Memory B cell (primary cell): ENCODE results near the gene ADAMTS15.

ENCODE experiments used
- ATAC-seq: fragments of 150-1000 bp; cut with Tn5 transposase; 2 replicates; pipeline ENCODE4 v1.10.0; 2021; ENCODE audit warnings: low read depth, mild to moderate bottlenecking, moderate library complexity
- DNase-seq, 2 donors: peaks; one replicate each; pipeline ENCODE4 v3.0.0; 2022; ENCODE audit warnings: low spot score in 2 of 2
- H3K27ac Mint-ChIP-seq: one replicate; pipeline ENCODE4 v1.8.0; 2022; ENCODE audit warnings: mild to moderate bottlenecking, moderate library complexity, mixed read lengths
- H3K27me3 Mint-ChIP-seq: one replicate; pipeline ENCODE4 v1.8.0; 2022; ENCODE audit warnings: mixed read lengths
- H3K36me3 Mint-ChIP-seq: one replicate; pipeline ENCODE4 v1.8.0; 2022; ENCODE audit warnings: mild to moderate bottlenecking, mixed read lengths
- H3K4me1 Mint-ChIP-seq: one replicate; pipeline ENCODE4 v1.8.0; 2022; ENCODE audit warnings: mixed read lengths
- H3K4me3 Mint-ChIP-seq: one replicate; pipeline ENCODE4 v1.8.0; 2022; ENCODE audit warnings: mild to moderate bottlenecking, moderate library complexity, mixed read lengths
- H3K9me3 Mint-ChIP-seq: one replicate; pipeline ENCODE4 v1.8.0; 2022; ENCODE audit warnings: mixed read lengths

Gene ADAMTS15

GRCh38 chr11:130478881-130479280 is 30.4 kb downstream of the ADAMTS15 start:
- Mint-ChIP-seq H3K4me3 (no peak overlapping the region), H3K36me3 (no peaks in the 10 kb centered on the region), H3K9me3 (no peaks in the 10 kb centered on the region), H3K4me1 (no peaks in the 10 kb centered on the region), H3K27ac (no peak overlapping the region), H3K27me3 (peaks cover 5% of the 10 kb centered on the region)
- ATAC-seq (no peak), DNase-seq (no peak)

GRCh38 chr11:130480186-130480585 is 31.7 kb downstream of the ADAMTS15 start:
- H3K27ac Mint-ChIP-seq, result no peak overlapping the region
- DNase-seq (no peak), ATAC-seq (no peak)
- no peak overlapping the region for H3K4me3 Mint-ChIP-seq
- H3K9me3 Mint-ChIP-seq, result peaks cover 1% of the 10 kb centered on the region
- H3K4me1 Mint-ChIP-seq, result no peaks in the 10 kb centered on the region
- no peaks in the 10 kb centered on the region for H3K36me3 Mint-ChIP-seq
- peaks cover 5% of the 10 kb centered on the region for H3K27me3 Mint-ChIP-seq

- Mint-ChIP-seq H3K9me3 (peaks cover 1% of the 10 kb centered on the region), H3K4me1 (no peaks in the 10 kb centered on the region), H3K27me3 (peaks cover 5% of the 10 kb centered on the region), H3K4me3 (no peak overlapping the region), H3K36me3 (no peaks in the 10 kb centered on the region), H3K27ac (no peak overlapping the region)
- no peak for DNase-seq
- no peak for ATAC-seq
Measured at GRCh38 chr11:130480711-130481140, 32.3 kb downstream of the ADAMTS15 start.

- Mint-ChIP-seq H3K36me3 (no peaks in the 10 kb centered on the region), H3K9me3 (peaks cover 1% of the 10 kb centered on the region), H3K27ac (no peak overlapping the region), H3K27me3 (peaks cover 3% of the 10 kb centered on the region), H3K4me1 (no peaks in the 10 kb centered on the region), H3K4me3 (no peak overlapping the region)
- DNase-seq, result no peak
- ATAC-seq, result no peak
Measured at GRCh38 chr11:130483124-130483523, 34.7 kb downstream of the ADAMTS15 start.

GRCh38 chr11:130485983-130486382 is 37.5 kb downstream of the ADAMTS15 start:
- Mint-ChIP-seq H3K27ac (no peak overlapping the region), H3K9me3 (peaks cover 1% of the 10 kb centered on the region), H3K27me3 (peaks cover 3% of the 10 kb centered on the region), H3K4me3 (no peak overlapping the region), H3K36me3 (no peaks in the 10 kb centered on the region), H3K4me1 (no peaks in the 10 kb centered on the region)
- no peak for DNase-seq
- no peak for ATAC-seq

- Mint-ChIP-seq H3K9me3 (peaks cover 1% of the 10 kb centered on the region), H3K4me1 (no peaks in the 10 kb centered on the region), H3K36me3 (no peaks in the 10 kb centered on the region), H3K27ac (no peak overlapping the region), H3K4me3 (no peak overlapping the region), H3K27me3 (peaks cover 3% of the 10 kb centered on the region)
- DNase-seq (no peak), ATAC-seq (no peak)
Measured at GRCh38 chr11:130486391-130486836, 38.0 kb downstream of the ADAMTS15 start.

- no peak for ATAC-seq
- Mint-ChIP-seq H3K27me3 (peaks cover 3% of the 10 kb centered on the region), H3K36me3 (no peaks in the 10 kb centered on the region), H3K4me1 (no peaks in the 10 kb centered on the region), H3K27ac (no peak overlapping the region), H3K9me3 (peaks cover 1% of the 10 kb centered on the region), H3K4me3 (no peak overlapping the region)
- no peak for DNase-seq
Measured at GRCh38 chr11:130486987-130487923, 38.8 kb downstream of the ADAMTS15 start.

- no peaks in the 10 kb centered on the region for H3K36me3 Mint-ChIP-seq
- no peak overlapping the region for H3K4me3 Mint-ChIP-seq
- ATAC-seq (no peak), DNase-seq (no peak)
- H3K27me3 Mint-ChIP-seq, result peaks cover under 1% of the 10 kb centered on the region
- H3K9me3 Mint-ChIP-seq, result peaks cover 1% of the 10 kb centered on the region
- no peak overlapping the region for H3K27ac Mint-ChIP-seq
- no peaks in the 10 kb centered on the region for H3K4me1 Mint-ChIP-seq
Measured at GRCh38 chr11:130487924-130488815, 39.7 kb downstream of the ADAMTS15 start.

GRCh38 chr11:130488848-130489584 is 40.6 kb downstream of the ADAMTS15 start:
- Mint-ChIP-seq H3K27ac (no peak overlapping the region), H3K27me3 (peaks cover under 1% of the 10 kb centered on the region), H3K4me3 (no peak overlapping the region), H3K36me3 (no peaks in the 10 kb centered on the region), H3K4me1 (no peaks in the 10 kb centered on the region), H3K9me3 (peaks cover under 1% of the 10 kb centered on the region)
- no peak for ATAC-seq
- no peak for DNase-seq

- no peak overlapping the region for H3K4me3 Mint-ChIP-seq
- no peaks in the 10 kb centered on the region for H3K4me1 Mint-ChIP-seq
- no peaks in the 10 kb centered on the region for H3K9me3 Mint-ChIP-seq
- H3K27me3 Mint-ChIP-seq, result peaks cover 2% of the 10 kb centered on the region
- ATAC-seq (no peak), DNase-seq (no peak)
- H3K36me3 Mint-ChIP-seq, result no peaks in the 10 kb centered on the region
- H3K27ac Mint-ChIP-seq, result no peak overlapping the region
Measured at GRCh38 chr11:130489716-130490115, 41.3 kb downstream of the ADAMTS15 start.

GRCh38 chr11:130490682-130491449 is 42.4 kb downstream of the ADAMTS15 start:
- peaks cover 2% of the 10 kb centered on the region for H3K27me3 Mint-ChIP-seq
- DNase-seq, result no peak
- no peaks in the 10 kb centered on the region for H3K9me3 Mint-ChIP-seq

GRCh38 chr11:130498181-130498580 is 49.7 kb downstream of the ADAMTS15 start:
- DNase-seq, result no peak
- Mint-ChIP-seq H3K9me3 (peaks cover 7% of the 10 kb centered on the region), H3K36me3 (no peaks in the 10 kb centered on the region), H3K27ac (no peak overlapping the region), H3K4me1 (no peaks in the 10 kb centered on the region), H3K27me3 (peaks cover 2% of the 10 kb centered on the region), H3K4me3 (no peak overlapping the region)
- no peak for ATAC-seq

More at GRCh38 chr11:130490682-130491449, 42.4 kb downstream of the ADAMTS15 start:
- ATAC-seq, result no peak
- Mint-ChIP-seq H3K36me3 (no peaks in the 10 kb centered on the region), H3K4me1 (no peaks in the 10 kb centered on the region), H3K27ac (no peak overlapping the region), H3K4me3 (no peak overlapping the region)

- no peaks in the 10 kb centered on the region for H3K36me3 Mint-ChIP-seq
- DNase-seq (no peak), ATAC-seq (no peak)
- H3K4me1 Mint-ChIP-seq, result no peaks in the 10 kb centered on the region
- H3K4me3 Mint-ChIP-seq, result no peak overlapping the region
- no peaks in the 10 kb centered on the region for H3K27me3 Mint-ChIP-seq
- H3K9me3 Mint-ChIP-seq, result peaks cover 14% of the 10 kb centered on the region
- H3K27ac Mint-ChIP-seq, result no peak overlapping the region
Measured at GRCh38 chr11:130499828-130500227, 51.4 kb downstream of the ADAMTS15 start.
